Left kidney (tissue), 2 donors: Measurements from ENCODE around the gene FOXP1. TPM values are rescaled to one million over a fixed set of nuclear protein-coding genes. Genes with fewer than 3 reads are reported as not detected.
"Not testable (repeated sequence)": the region's sequence is repeated elsewhere in the genome, so short reads cannot be mapped to it uniquely, and the experiment has no call there.

Source experiments
- DNase-seq: peaks from one replicate; pipeline ENCODE4 v3.0.0-alpha.2; 2013
- polyA plus RNA-seq: library from polyadenylated mRNA; unstranded; fragments of 120-200 nt; gene quantifications from one replicate; pipeline ENCODE4 v1.2.1, GENCODE V29; 2013; ENCODE audit not compliant: insufficient read length

The FOXP1 gene
- polyA plus RNA-seq, 1 donor, result 46.7 TPM

- DNase-seq, result no peak
These were observed 551.5 kb downstream of the FOXP1 start for GRCh38 chr3:71031914-71032521.

- no peak for DNase-seq
These were observed 552.3 kb downstream of the FOXP1 start for GRCh38 chr3:71031181-71031580.

DNA sequence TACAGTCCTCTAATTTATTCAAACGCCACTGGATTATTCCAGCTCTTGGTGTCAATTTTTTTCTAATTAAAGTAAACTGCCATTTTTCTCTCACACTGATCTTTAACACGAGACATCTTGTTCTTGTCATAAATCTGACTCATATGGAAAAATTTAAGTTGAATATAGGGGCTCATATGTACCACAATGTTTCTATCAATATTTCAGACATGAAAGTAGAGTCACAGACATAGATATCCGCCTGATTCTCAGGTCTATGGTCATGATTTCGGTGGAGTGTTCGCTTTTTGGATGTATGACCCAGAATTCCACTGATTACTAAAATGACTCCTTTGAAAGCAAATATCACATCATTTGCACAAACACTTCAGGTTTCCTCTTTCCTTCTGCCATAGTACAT, 552.8 kb downstream of the FOXP1 start:
- no peak for DNase-seq

GRCh38 chr3:71029770-71030169, 553.8 kb downstream of the FOXP1 start:
- no peak for DNase-seq

- DNase-seq, result no peak
These were observed 554.7 kb downstream of the FOXP1 start for GRCh38 chr3:71028802-71029201.

- DNase-seq, result no peak
These were observed 555.3 kb downstream of the FOXP1 start for GRCh38 chr3:71028184-71028583.

DNA sequence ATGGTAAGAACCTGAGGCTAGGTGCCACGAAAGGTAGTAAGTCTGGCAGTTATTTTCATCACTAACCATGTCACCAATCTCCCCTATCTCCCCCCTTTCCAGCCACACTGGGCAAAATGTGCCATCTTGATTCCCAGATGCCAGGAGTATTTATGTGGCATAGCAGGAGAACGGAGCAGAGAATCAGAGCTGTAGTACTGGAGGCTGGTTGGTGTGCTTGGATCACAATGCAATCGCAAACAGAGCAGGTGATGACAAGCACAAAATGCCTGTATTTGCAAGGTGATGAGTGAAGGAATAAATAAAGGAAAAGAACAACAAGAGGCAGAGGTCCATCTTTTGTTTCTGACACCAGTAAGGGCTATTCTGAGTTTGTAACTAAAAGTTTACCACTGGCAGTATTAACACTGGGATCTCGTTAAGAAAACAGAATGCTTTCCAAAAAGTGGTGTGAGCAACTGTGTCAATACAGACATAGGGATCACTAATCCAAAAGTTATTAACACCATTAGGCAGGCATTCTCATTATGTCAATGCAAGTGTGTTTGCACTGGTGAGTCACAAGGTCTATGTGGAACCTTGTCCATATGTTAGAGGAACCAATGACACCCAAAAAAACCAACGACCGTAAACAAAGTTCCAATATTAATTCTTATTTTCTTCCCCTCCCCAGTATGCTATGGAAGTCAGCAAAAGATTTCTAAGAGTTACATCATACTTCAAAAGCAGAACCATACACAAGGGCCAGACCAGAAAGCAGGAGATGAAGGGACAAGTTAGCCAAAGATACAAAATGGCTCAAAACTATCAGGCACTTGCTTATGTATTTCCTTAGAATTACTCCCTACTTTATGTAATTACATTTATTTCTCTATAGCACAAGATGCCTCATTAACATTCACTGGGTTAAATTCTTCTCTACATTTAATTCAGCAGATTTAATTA, 556.6 kb downstream of the FOXP1 start:
- no peak for DNase-seq

- DNase-seq, result no peak
These were observed 558.0 kb downstream of the FOXP1 start for GRCh38 chr3:71025516-71025915.

- no peak for DNase-seq
These were observed 558.5 kb downstream of the FOXP1 start for GRCh38 chr3:71025010-71025409.

DNA sequence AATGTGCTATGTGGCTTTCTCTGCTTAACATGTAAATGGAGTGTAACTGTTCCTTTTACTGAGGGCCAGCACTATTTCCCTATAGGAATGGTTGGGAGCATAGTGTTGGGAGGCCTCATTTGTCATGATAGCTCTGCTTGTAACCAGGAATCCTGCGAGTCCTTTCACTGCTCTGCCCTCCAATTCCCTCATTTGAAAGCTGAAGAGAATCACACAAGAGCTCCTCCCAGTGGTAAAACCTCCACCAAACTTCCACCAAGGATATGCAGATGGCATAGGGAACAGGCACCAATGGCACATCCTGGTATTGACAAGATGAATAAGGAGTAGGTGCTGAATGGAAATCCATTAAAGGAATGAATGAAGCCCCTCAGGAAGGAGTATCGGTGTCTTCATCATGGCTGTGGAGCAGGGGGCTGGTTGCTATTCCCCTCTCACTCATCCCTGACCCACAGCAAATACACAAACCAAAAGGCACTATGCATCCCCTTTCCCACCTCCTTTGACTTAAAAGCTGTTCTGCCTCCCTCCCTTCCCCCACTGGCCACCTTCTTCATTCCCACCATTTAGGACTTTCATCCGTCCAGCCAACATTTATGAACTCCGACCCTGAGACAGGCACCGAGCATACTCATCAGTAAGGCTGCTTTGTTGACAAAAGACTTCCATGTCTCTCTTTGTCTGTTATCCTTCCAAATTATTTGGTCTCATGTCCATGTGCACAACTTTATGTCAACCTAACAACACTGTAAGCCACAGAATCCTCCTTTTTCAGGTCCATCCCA, 560.8 kb downstream of the FOXP1 start:
- no peak for DNase-seq

DNA sequence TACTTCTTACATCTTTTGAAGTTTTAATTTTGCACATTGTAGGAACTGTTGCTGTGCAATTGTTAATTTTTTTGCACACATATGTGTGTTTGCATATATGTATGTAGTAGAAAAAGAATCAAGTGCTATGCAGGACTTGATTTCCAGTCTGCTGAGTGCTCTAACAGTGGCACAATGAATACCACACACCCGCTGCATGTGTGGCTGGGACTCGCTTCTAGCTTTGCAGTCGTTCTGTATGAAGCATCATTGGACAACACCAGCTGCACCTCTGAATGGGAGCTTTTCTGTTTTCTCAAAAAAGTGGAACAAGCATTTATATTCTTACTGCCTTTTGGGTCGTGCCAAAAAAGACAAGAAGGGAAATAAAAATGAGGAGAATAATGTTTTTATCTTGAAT, 564.7 kb downstream of the FOXP1 start:
- DNase-seq, result no peak

DNA sequence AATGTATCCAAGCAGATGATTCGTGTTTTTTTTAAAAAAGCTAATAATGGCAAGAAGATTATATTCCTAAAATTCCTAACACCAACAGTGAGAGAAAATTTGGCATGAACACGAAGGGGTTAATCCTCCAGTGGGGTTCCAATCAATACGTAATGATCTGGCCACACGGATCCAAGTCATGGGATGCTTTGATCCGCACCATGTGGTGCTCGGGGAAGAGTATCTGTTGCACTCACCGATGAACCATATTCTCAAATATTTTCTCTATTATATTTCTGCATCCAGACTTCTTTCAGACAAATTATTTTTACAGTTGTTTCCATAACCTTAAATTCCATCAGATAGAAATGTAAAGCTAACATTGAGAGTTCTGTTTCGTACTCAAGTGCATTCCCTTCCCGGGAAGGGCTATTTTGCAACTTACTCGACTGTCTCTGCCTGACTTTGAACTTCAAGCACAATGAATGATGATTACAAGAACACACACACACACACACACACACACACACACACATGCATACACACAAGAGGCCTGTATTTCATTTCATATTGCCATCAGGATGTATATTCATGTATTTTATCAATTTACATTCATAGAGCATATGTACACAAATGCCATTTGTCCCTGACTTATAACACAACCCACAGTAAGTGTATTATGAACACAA, 567.2 kb downstream of the FOXP1 start:
- DNase-seq, result no peak

DNA sequence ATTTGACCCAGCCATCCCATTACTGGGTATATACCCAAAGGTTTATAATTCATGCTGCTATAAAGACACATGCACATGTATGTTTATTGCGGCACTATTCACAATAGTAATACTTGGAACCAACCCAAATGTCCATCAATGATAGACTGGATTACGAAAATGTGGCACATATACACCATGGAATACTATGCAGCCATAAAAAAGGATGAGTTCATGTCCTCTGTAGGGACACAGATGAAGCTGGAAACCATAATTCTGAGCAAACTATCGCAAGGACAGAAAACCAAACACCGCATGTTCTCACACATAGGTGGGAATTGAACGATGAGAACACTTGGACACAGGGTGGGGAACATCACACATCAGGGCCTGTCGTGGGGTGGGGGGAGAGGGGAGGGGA, 568.9 kb downstream of the FOXP1 start:
- DNase-seq, result not testable (repeated sequence)

DNA sequence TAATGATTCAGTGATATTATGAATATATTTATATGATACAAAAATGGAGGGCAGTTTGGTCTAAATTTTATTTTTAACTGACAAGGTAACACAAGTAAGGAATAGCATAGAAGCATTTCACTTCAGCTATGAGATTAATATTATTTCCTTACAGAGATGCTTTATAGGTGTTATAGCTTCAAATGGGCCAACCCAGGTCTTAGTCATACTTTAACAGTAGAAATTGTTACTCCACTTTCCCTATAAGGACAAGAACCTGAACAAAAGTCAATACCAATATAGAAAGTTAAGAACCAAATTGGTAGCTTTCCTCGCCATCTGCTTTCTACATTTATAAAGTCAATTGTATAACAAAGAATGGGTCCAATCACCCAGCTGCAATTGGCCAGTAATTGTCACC, 570.6 kb downstream of the FOXP1 start:
- no peak for DNase-seq

DNA sequence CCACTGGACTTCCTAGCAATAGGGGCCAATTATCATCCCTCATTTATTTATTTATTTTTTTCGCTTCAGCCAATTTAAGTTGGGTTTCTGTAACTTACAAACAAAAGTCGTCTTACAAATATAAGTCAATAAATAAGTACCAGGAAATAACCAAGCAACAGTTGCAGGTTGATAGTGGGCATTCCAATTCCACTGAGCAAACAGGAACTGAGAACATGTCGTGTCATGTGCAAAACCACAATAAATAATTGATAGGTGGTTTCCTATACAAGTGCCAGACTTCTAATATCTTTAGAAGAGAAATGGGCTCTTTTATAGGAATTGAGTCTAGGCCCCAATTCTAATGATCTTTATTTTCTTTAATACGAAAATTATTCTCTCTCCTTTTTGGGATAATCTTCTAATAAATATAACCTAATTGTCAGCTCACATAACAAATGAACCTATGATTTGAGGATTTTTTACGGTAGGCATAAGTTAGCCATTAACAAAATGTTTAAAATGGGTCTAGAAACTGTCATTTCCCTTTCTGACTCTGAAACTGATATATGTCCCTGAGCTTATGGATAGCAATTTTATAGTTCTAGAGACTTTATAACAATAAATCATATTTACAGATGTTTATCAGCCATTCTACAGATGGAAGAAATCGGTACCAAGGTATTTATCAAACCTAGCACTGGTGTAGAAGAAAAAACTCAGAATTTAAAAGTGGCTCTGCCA, 571.8 kb downstream of the FOXP1 start:
- DNase-seq, result no peak

GRCh38 chr3:71010726-71011455, 572.6 kb downstream of the FOXP1 start:
- no peak for DNase-seq

- DNase-seq, result no peak
These were observed 575.1 kb downstream of the FOXP1 start for GRCh38 chr3:71008350-71008935.

- no peak for DNase-seq
These were observed 576.4 kb downstream of the FOXP1 start for GRCh38 chr3:71006810-71007785.

DNA sequence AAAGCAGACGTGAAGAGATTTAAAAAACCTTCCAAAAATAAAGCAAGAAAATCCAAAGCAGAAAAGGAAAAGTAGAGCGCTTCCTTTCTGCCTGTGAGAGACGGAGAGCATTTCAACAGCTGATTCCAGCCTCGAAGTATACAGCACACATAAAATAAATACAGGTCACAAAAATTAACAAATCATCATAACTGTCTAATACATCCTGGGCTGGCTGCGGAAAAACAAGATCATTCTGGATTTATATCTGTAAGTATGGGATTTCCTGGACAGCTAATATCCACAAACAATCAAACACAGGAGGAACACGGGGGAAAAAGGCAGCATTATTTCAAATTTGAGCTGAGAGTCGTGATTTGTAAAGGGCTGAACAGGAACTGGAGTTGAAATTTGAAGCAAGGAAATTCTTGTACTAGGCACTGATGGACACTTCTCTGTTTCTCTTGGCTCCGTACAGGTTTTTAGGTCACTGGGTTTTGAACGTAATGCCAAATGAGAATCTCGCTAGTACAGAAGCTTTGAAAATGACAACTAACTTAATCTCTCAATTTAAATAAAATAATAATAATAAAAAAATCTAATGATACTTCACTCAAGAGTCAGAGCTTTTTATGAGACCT, 577.7 kb downstream of the FOXP1 start:
- DNase-seq, result no peak
